HG02642 (cell line): Measurements from ENCODE around the gene NLRP1.
"Not testable (repeated sequence)": the region's sequence is repeated elsewhere in the genome, so short reads cannot be mapped to it uniquely, and the experiment has no call there.

Experiments used
- ATAC-seq: cut with Tn5 transposase; IDR thresholded peaks from one replicate; pipeline ENCODE4 v1.9.1; 2021; ENCODE audit warnings: mild to moderate bottlenecking; ENCODE audit not compliant: unreplicated experiment, poor library complexity

The NLRP1 gene

GRCh38 chr17:5588584-5588983, 4.3 kb upstream of the NLRP1 start:
- no peak for ATAC-seq

GRCh38 chr17:5587438-5588032, 3.2 kb upstream of the NLRP1 start:
- ATAC-seq, result no peak

- no peak for ATAC-seq
These were observed 1.7 kb upstream of the NLRP1 start for GRCh38 chr17:5585836-5586521.

- no peak for ATAC-seq
These were observed 1.0 kb upstream of the NLRP1 start for GRCh38 chr17:5585287-5585794.

- peak; percentile 13 for ATAC-seq
These were observed 605 bp downstream of the NLRP1 start for GRCh38 chr17:5583426-5584382.

- ATAC-seq, result no peak
These were observed 1.8 kb downstream of the NLRP1 start for GRCh38 chr17:5582209-5583185.

GRCh38 chr17:5581655-5582054, 2.7 kb downstream of the NLRP1 start:
- no peak for ATAC-seq

GRCh38 chr17:5580969-5581368, 3.3 kb downstream of the NLRP1 start:
- no peak for ATAC-seq

GRCh38 chr17:5580367-5580766, 3.9 kb downstream of the NLRP1 start:
- no peak for ATAC-seq

GRCh38 chr17:5578768-5579167, 5.5 kb downstream of the NLRP1 start:
- not testable (repeated sequence) for ATAC-seq

- not testable (repeated sequence) for ATAC-seq
These were observed 11.3 kb downstream of the NLRP1 start for GRCh38 chr17:5573017-5573416.

- no peak for ATAC-seq
These were observed 13.0 kb downstream of the NLRP1 start for GRCh38 chr17:5571281-5571680.

GRCh38 chr17:5565808-5566207, 18.5 kb downstream of the NLRP1 start:
- no peak for ATAC-seq

- no peak for ATAC-seq
These were observed 20.9 kb downstream of the NLRP1 start for GRCh38 chr17:5563456-5563855.

- no peak for ATAC-seq
These were observed 21.5 kb downstream of the NLRP1 start for GRCh38 chr17:5562661-5563360.

- ATAC-seq, result no peak
These were observed 22.4 kb downstream of the NLRP1 start for GRCh38 chr17:5561736-5562571.

GRCh38 chr17:5560361-5560988, 23.8 kb downstream of the NLRP1 start:
- ATAC-seq, result no peak
